ENCODE data around the gene RALGDS.
"Not testable (repeated sequence)": the region's sequence is repeated elsewhere in the genome, so short reads cannot be mapped to it uniquely, and the experiment has no call there.

The RALGDS gene

DNA sequence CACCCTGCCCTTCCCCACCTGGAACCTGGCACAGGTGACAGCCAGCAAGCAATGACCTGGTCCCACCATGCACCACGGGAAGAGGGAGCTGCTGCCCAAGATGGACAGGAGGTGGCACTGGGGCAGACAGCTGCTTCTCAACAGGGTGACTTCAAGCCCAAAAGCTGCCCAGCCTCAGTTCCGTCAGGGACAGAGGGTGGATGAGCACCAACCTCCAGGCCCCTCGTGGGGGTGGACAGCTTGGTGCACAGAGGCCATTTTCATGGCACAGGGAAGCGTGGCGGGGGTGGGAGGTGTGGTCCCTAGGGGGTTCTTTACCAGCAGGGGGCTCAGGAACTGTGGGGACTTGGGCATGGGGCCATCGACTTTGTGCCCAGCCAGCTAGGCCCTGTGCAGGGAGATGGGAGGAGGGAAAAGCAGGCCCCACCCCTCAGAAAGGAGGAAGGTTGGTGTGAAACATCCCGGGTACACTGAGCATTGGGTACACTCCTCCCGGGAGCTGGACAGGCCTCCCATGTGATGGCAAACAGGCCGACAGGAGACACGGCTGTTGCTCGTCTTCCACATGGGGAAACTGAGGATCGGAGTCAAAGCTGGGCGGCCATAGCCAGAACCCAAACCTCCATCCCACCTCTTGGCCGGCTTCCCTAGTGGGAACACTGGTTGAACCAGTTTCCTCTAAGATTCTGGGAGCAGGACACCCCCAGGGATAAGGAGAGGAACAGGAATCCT is 57.4 kb downstream of the RALGDS start:
- DNase-seq: no peak

DNA sequence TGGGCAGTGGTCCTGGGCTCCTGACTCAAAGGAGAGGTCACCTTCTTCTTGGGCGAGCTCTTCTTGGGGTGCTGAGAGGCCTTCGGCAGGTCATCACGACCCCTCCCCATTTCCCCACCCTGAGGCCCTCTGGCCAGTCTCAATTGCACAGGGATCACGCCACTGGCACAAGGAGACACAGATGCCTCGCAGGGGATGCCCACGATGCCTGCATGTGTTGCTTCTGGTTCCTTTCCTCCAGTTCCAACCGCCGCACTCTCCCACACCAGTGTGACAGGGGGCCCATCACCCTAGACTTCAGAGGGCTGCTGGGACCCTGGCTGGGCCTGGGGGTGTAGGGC is 57.9 kb downstream of the RALGDS start:
- DNase-seq: no peak

GRCh38 chr9:133062569-133062968 is 58.5 kb downstream of the RALGDS start:
- not testable (repeated sequence) for DNase-seq

DNA sequence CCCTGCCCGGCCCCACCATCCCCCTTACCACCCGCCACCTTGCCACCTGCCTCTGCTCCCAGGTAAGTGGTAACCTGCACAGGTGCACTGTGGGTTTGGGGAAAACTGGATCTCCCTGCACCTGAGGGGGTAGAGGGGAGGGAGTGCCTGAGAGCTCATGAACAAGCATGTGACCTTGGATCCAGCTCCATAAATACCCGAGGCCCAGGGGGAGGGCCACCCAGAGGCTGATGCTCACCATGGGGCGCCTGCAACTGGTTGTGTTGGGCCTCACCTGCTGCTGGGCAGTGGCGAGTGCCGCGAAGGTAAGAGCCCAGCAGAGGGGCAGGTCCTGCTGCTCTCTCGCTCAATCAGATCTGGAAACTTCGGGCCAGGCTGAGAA is 59.3 kb downstream of the RALGDS start, which contains the start of gene CEL:
TSS of gene CEL (plus strand) at position 218 of the 382 bp plus-strand sequence. CDS start at position 240, 22 bp downstream.
- not testable (repeated sequence) for DNase-seq

GRCh38 chr9:133061019-133061763 is 59.8 kb downstream of the RALGDS start:
- not testable (repeated sequence) for DNase-seq

DNA sequence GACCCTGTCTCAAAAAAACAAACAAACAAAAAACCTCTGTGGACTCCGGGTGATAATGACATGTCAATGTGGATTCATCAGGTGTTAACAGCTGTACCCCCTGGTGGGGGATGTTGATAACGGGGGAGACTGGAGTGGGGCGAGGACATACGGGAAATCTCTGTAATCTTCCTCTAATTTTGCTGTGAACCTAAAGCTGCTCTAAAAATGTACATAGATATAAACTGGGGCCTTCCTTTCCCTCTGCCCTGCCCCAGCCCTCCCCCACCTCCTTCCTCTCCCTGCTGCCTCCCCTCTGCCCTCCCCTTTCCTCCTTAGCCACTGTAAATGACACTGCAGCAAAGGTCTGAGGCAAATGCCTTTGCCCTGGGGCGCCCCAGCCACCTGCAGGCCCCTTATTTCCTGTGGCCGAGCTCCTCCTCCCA is 60.6 kb downstream of the RALGDS start:
- DNase-seq: no peak

DNA sequence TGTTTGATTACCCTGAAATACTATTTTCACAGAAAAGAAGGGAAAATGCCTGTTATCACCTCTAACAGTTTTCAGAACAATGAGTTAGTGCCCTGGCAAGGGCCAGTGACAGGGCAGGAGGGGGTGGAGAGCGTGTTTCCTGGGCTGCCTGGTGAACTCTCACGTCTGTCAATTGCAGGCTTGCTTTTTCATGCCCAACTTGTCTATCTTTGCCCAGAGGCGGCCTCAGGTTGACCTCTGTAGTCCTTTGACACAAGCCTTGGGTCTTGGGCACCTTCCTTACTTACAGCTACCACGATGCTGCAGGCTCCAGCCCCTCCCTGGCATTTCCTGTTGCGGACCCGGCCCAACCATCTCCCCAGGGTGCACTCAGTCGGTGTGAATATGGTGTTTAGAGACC is 61.4 kb downstream of the RALGDS start:
- DNase-seq: no peak

GRCh38 chr9:133058550-133059320 is 62.3 kb downstream of the RALGDS start:
- DNase-seq: no peak

DNA sequence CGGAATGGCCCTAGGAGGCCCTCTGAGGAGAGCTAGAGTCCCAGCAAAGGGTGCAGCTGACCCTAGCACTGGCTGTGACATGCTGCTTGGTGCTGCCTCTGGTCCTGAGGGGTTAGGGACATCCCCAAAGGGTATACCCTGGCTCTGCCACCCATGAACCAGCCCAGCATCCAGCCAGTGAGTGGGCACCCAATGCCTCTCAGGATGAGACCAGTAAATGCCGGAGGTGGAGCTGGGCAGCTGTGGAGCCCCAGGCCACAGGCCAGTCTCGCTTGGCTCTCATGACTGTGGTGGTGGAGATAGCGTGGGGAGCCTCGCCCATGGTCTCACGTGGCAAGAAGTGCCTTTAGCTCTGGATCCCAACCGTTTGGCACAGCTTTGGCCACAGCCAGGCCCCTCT is 63.0 kb downstream of the RALGDS start:
- no peak for DNase-seq

GRCh38 chr9:133057553-133057952 is 63.5 kb downstream of the RALGDS start:
- DNase-seq: no peak

- DNase-seq: no peak
Measured at GRCh38 chr9:133057006-133057405, 64.0 kb downstream of the RALGDS start.

DNA sequence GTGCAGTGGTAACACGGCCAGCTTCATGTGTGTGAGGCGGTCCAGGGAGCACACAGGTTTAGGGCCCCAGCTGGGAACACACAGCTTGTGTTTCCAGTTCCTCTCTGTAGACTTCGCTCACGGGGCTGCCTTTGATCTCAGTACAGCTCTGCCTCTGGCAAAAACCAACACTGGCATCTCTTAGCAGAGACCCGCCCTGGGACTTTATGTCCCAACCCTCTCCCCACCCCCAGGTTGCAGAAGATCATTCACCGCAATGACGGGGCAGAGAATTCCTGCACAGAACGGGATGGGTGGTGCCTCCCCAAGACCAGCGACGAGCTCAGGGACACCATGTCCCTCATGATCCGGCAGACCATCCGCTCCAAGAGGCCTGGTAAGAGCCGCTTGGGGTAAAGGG is 64.5 kb downstream of the RALGDS start:
- DNase-seq: no peak

- DNase-seq: no peak
Measured at GRCh38 chr9:133055788-133056420, 65.1 kb downstream of the RALGDS start.

DNA sequence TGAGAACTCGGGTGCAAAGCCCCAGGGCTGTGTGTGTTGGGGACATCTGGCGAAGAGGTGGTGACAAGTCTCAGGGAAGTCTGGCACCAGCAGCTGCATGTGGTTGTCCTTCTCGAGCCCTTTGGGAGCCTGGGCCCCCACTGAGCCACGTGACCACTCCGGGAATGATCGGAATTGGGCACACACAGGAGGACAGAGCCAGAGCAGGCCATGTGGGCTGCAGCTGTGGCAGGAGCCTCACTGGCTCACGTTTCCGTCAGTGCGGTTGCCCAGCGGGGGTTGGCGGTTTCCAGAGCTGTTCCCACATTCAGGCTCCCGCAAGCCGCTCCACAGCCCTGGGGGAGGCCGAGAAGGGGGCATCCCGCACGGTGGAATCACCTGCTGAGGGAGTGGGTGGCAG is 66.1 kb downstream of the RALGDS start:
- no peak for DNase-seq

- DNase-seq: no peak
Measured at GRCh38 chr9:133054194-133054890, 66.7 kb downstream of the RALGDS start.

DNA sequence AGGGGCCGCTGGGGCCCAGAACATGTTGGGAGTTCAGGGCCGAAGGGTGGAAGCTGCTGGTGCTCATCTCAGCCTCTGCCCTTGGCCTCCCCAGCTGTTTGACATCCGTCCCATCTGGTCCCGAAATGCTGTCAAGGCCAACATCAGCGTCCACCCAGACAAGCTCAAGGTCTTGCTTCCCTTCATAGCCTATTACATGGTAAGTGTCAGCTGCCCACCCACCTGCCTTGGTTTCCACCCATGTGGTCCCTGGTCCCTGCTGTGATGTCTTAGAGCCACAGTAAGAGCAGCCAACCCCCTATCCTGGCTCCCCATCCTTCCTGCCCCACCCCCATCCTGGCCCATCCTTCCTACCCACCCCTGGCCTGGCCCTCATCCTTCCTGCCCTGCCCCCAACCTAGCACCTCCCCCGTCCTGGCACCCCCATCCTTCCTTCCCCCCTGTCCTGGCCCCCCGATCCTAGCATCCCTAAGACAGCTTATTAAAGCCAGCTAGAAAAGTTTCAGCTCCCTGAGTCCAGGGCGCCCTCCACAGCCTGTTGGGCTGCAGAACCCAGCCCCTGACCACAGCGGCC is 69.0 kb downstream of the RALGDS start:
- DNase-seq: no peak

DNA sequence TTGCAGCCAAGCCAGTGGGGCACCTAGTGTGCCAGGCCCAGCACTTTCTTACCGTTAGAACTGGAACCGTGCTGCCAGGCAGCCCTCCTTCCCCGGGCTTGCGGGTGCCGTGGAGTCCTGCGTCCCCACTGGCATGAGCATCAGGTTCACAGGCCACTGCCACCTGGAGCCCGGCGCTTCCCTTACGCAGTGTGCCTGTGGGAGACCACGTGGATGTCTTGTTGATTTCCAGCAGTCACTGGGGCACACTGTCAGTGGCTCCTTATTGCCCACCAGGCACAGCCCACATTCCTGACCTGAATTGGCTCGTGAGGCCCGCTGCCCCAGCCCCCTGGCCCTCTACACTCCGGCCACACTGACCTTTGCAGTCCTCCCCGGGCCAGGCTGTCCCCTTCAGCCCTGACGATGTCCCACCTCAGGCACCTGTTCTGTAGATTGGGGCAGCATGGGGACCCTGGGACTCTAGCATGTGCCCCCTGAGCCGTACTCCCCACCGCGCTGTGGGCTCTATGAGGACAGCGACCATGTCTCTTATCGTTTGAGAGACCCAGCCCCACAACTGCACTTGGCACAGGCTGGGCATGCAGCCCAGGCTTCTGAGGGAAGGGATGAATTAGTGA is 69.6 kb downstream of the RALGDS start:
- DNase-seq: no peak

DNA sequence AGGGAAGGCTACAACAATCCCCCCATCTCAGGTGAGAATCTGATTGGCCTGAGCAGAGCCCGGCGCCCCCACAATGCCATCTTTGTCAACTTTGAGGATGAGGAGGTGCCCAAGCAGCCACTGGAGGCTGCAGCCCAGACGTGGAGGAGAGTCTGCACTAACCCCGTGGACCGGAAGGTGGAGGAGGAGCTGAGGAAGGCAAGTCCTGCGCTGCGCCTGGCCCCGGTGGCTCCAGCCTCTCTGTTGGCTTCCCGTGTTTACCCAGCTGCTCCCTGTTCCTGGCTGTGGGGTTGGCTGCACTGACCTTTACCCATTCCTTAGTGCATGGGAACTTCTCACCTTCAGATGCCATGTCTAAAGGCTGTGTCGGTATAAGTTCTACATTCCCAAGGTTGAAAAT is 70.3 kb downstream of the RALGDS start:
- no peak for DNase-seq

DNA sequence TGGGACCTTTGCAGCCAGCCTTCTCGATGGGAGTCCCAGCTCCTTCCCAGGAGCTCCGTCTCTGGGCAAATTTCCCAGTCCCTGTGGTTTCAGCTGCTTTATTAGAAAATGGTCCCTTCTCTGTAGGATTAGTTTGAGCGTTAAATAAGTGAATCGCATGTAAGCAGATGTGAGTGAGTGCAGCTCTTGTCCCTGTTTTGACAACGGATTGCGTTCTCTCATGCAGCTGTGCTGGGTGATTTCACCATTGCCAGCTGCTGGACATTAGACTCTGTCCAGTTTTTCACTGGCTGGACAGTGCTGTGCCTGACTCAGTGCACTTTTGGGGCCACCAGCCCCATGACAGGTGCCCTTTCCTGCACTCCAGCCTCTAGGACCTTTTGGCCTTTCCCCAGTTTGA is 70.9 kb downstream of the RALGDS start:
- DNase-seq: no peak

DNA sequence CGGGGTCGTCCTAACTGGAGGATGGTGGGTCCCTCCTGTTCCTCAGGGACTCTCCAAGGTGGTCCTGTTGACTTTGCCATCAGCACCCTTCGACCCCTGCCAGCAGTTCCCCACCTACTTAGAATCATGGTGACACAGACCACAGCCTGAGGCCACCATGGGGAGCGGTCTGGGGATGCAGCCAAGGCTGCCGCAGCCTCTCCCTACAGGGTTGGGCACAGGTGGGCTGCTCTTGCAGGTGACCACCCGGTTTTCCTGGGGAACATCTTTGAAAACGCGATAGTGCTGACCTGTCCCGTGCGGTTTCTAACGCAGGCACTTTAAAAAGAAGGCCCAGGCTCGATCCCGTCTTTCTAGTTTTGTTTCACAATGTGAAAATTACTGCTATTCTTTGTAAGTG is 72.0 kb downstream of the RALGDS start:
- DNase-seq: no peak

- DNase-seq: no peak
Measured at GRCh38 chr9:133048595-133048994, 72.4 kb downstream of the RALGDS start.
